Measurements from ENCODE around the gene MX1.

GRCh38 chr21:41388259-41388658 lies 37.8 kb upstream of the MX1 start:
- TF ChIP-seq CTCF (IDR thresholded peaks at IDR 0.05) (no peak), POLR2AphosphoS5 (IDR thresholded peaks at IDR 0.05) (no peak), POLR2A (IDR thresholded peaks at IDR 0.05) (no peak)
